Activated effector memory CD4-positive, alpha-beta T cell treated with Interleukin-2 at 50 U/mL for 16 hours (primary cell): Measurements from ENCODE around the gene CDS1.
"Not testable (repeated sequence)": the region's sequence is repeated elsewhere in the genome, so short reads cannot be mapped to it uniquely, and the experiment has no call there.

ENCODE experiments used
- DNase-seq: peaks from one replicate; pipeline ENCODE4 v3.0.0-alpha.2; 2020

The CDS1 gene

GRCh38 chr4:84582988-84583875, at the start of gene CDS1:
Gene CDS1, plus strand, starts transcription at chr4:84583127. Its CDS starts 275 bp downstream, at chr4:84583402.
- no peak for DNase-seq

GRCh38 chr4:84535901-84536300, 47.0 kb upstream of the CDS1 start:
- DNase-seq = no peak

GRCh38 chr4:84545093-84545492, 37.8 kb upstream of the CDS1 start:
- no peak for DNase-seq

- no peak for DNase-seq
Observed at GRCh38 chr4:84547211-84547610, 35.7 kb upstream of the CDS1 start.

- DNase-seq = not testable (repeated sequence)
Observed at GRCh38 chr4:84549191-84549590, 33.7 kb upstream of the CDS1 start.

- no peak for DNase-seq
Observed at GRCh38 chr4:84562156-84562555, 20.8 kb upstream of the CDS1 start.

GRCh38 chr4:84563002-84563401, 19.9 kb upstream of the CDS1 start:
- DNase-seq = no peak

- no peak for DNase-seq
Observed at GRCh38 chr4:84565951-84566350, 17.0 kb upstream of the CDS1 start.

GRCh38 chr4:84568496-84568895, 14.4 kb upstream of the CDS1 start:
- DNase-seq = no peak

GRCh38 chr4:84569009-84569408, 13.9 kb upstream of the CDS1 start:
- DNase-seq = no peak

- DNase-seq = no peak
Observed at GRCh38 chr4:84573385-84574068, 9.4 kb upstream of the CDS1 start.

- no peak for DNase-seq
Observed at GRCh38 chr4:84574069-84574720, 8.7 kb upstream of the CDS1 start.

- DNase-seq = no peak
Observed at GRCh38 chr4:84578540-84579402, 4.2 kb upstream of the CDS1 start.

- DNase-seq = no peak
Observed at GRCh38 chr4:84579403-84579776, 3.5 kb upstream of the CDS1 start.

- peak; percentile 84 for DNase-seq
Observed at GRCh38 chr4:84582302-84582987, 482 bp upstream of the CDS1 start.

- no peak for DNase-seq
Observed at GRCh38 chr4:84583876-84584380, 1.0 kb downstream of the CDS1 start.

GRCh38 chr4:84585251-84585650, 2.3 kb downstream of the CDS1 start:
- no peak for DNase-seq

- DNase-seq = no peak
Observed at GRCh38 chr4:84594724-84595123, 11.8 kb downstream of the CDS1 start.

- no peak for DNase-seq
Observed at GRCh38 chr4:84596826-84597225, 13.9 kb downstream of the CDS1 start.

GRCh38 chr4:84597450-84597849, 14.5 kb downstream of the CDS1 start:
- DNase-seq = no peak

GRCh38 chr4:84606645-84607044, 23.7 kb downstream of the CDS1 start:
- DNase-seq = no peak

- no peak for DNase-seq
Observed at GRCh38 chr4:84611531-84611930, 28.6 kb downstream of the CDS1 start.
